Measurements from ENCODE around the gene PARD3B. TPM values are rescaled to one million over a fixed set of nuclear protein-coding genes. Genes with fewer than 3 reads are reported as not detected.

Gene PARD3B
- total and polyA plus RNA-seq, 2 of the 4 experiments (the other 2 are of a cell fraction): 3.3 to 15.6 TPM

DNA sequence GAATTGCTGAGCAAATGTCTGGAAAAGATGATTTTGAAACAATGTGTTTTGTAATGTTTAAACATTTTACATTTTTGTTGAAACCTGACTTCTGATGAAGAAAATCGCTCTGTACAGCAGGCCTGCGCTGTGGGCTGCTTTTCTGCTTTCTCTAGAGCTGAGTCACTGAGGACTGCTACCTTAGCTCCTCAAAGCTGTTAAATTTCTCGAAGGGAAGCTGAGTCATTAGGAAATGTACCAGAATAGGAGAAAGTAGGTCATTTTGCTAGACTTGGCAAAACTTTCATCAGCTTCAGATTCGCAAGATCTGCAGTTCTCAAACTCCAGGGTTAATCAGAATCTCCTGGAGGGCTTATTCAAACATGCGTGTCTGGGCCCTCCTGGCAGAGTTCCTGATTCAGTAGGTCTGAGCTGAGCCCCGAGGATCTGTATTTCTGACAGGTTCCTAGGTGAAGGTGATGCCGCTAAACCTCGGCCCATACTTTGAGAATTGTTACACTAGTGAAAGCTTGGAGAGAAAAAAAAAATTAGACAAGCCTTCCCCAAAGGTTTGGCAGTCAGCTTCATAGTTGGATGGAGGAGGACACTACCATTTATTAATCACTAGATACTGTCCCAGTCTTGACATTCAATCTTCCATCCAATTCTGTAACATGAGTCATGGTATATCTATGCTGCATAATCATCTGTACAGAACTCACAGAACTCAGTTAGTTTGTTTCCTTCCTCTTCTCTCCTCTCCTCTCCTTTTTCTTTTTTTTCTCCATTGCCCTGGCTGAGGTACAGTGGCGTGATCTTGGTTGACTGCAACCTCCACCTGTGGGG, 297.6 kb downstream of the PARD3B start:
- H2BK5ac ChIP-seq (ENCODE audit: low read depth, low read length, poor library complexity, severe bottlenecking): peak overlapping the region; percentile 54
- no TSS peak for BruUV-seq (replicated peaks)
- intact Hi-C loops (cut with micrococcal nuclease): loop anchor here (2.0 to 10.0 kb wide), 3 partner anchors 138 to 518 kb away; partner anchors contain the start of gene PARD3B
- no CpG with 5 or more reads among the region's 9 CpGs for WGBS, 2 experiments (ENCODE audit: extremely low coverage in 2 of 2, insufficient read length in 1 of 2)
- H3K23ac ChIP-seq (ENCODE audit: low read depth, low read length): no peak overlapping the region
- ATAC-seq (ENCODE audit: low read depth): peak; percentile 99
- H2BK15ac ChIP-seq (ENCODE audit: low read depth, low read length): no peak overlapping the region
- no peaks in the 10 kb centered on the region for H3K36me3 ChIP-seq (ENCODE audit: control insufficient read depth, insufficient read depth, low read length)
- dilution Hi-C loops (cut with HindIII; ENCODE audit: low sequenced_read_pairs, unreplicated experiment): no loop called here
- H2AK5ac ChIP-seq (ENCODE audit: low read depth, low read length): no peak overlapping the region
- H3K9me1 ChIP-seq (ENCODE audit: insufficient read depth, low read length): peaks cover 6% of the 10 kb centered on the region
- 0 out of 2 replicates have a peak overlapping the region, but pooled peaks have one; percentile 15 for H2BK120ac ChIP-seq (ENCODE audit: low read depth, low read length)
- H3K9ac ChIP-seq (ENCODE audit: low read depth, low read length): no peak overlapping the region
- peaks cover 5% of the 10 kb centered on the region for H3K4me1 ChIP-seq (ENCODE audit: control insufficient read depth, insufficient read depth, low read length)
- peak overlapping the region; percentile 27 for H3K4ac ChIP-seq (ENCODE audit: low read depth, low read length)
- peak; percentile 96 for DNase-seq
- no peak overlapping the region for H2AK9ac ChIP-seq (replicated peaks; ENCODE audit: low read depth, low read length, poor library complexity)
- TF ChIP-seq NFE2L2 (IDR thresholded peaks at IDR 0.05; ENCODE audit: low read depth, low read length) (peak; percentile 85), CEBPB (IDR thresholded peaks at IDR 0.05; ENCODE audit: low read depth, low read length) (peak; percentile 21; the same call in 1 of the 2 replicates), RCOR1 (IDR thresholded peaks at IDR 0.05; ENCODE audit: insufficient replicate concordance, low read length) (no peak), FOS (IDR thresholded peaks at IDR 0.05; ENCODE audit: low read depth, low read length) (peak; percentile 74), MAFK (IDR thresholded peaks at IDR 0.05; ENCODE audit: low read depth, low read length) (peak; percentile 88)
- peaks cover 8% of the 10 kb centered on the region; the same call in 1 of the 2 replicates for H4K20me1 ChIP-seq (ENCODE audit: insufficient read depth, low read length)
- H3K4me2 ChIP-seq (ENCODE audit: low read depth, low read length): peak overlapping the region; percentile 75
- no peak overlapping the region for H3K56ac ChIP-seq (ENCODE audit: extremely low read depth, insufficient read depth, low read length)
- CTCF ChIA-PET: interaction anchor here (0.6 to 1.5 kb wide), 3 partner anchors 24 to 833 kb away, joined by 3 to 4 read pairs (median 3); no protein-coding TSS in a partner anchor
- no peaks in the 10 kb centered on the region for H3K27me3 ChIP-seq (ENCODE audit: control insufficient read depth, insufficient read depth, low read length)
- H4K8ac ChIP-seq (ENCODE audit: low read depth in 2 of 2, low read length in 2 of 2): 0 out of 4 replicates have a peak overlapping the region, but pooled peaks of 1 of the 2 experiments have one; percentile 16
- H4K91ac ChIP-seq (ENCODE audit: insufficient read depth, low read depth, low read length): no peak overlapping the region
- POLR2A ChIA-PET (ENCODE audit: unreplicated experiment): no interaction called here
- H3K27ac ChIP-seq (ENCODE audit: insufficient read depth, low read length): peak overlapping the region; percentile 76; the same call in 1 of the 2 replicates
- H3K79me1 ChIP-seq (ENCODE audit: low read depth in 1 of 2, low read length in 2 of 2): peaks cover 4 to 16% of the 10 kb centered on the region in 2 experiments; a peak in 2 of 4 replicates
- H3K9me3 ChIP-seq (ENCODE audit: control insufficient read depth, insufficient read depth, low read length): no peaks in the 10 kb centered on the region
- H2BK20ac ChIP-seq (ENCODE audit: low read depth, low read length): no peak overlapping the region
- no peak overlapping the region for H2AFZ ChIP-seq (replicated peaks; ENCODE audit: low read length, poor library complexity)
- H3K18ac ChIP-seq (ENCODE audit: low read depth, low read length): peak overlapping the region; percentile 6; the same call in 1 of the 2 replicates
- H3K4me3 ChIP-seq (ENCODE audit: insufficient read depth, low read depth, low read length): no peak overlapping the region
- H4K5ac ChIP-seq (ENCODE audit: low read depth, low read length): peak overlapping the region; percentile 9; the same call in 1 of the 2 replicates
- no peak overlapping the region for H3K14ac ChIP-seq (replicated peaks; ENCODE audit: low read depth, low read length)
- in situ Hi-C loops (cut with MboI; ENCODE audit: low sequenced_read_pairs): no loop called here
